IMR-90 (cell line): ENCODE data around the gene PPP1R1C. TPM values are rescaled to one million over a fixed set of nuclear protein-coding genes. Genes with fewer than 3 reads are reported as not detected.

ENCODE experiments used
- ATAC-seq: fragments of 200-7000 bp; cut with Tn5 transposase; 2 replicates; pipeline ENCODE4 v1.9.1; 2020; ENCODE audit warnings: low read depth, mild to moderate bottlenecking, moderate library complexity
- BruUV-seq: library from RNA; stranded (reverse); fragments of 400-500 nt; replicated peaks from 2 replicates; lab custom pipeline; 2021; lab: Mats Ljungman, UMichigan
- CTCF ChIA-PET: fragments of 300-600 bp; formaldehyde crosslinking; extraction: SDS; loops from one replicate; lab custom pipeline; 2021; ENCODE audit warnings: antibody characterized with exemption; lab: Yijun Ruan, JAX
- POLR2A ChIA-PET: fragments of 300-600 bp; sonication (Branson Sonifier 250); formaldehyde crosslinking; loops from one replicate; lab custom pipeline; 2022; ENCODE audit warnings: antibody characterized with exemption; ENCODE audit not compliant: unreplicated experiment; lab: Charles Lee
- DNase-seq: peaks from one replicate; pipeline ENCODE4 v3.0.0; 2013
- H2AFZ ChIP-seq: replicated peaks from 2 replicates; pipeline ENCODE3; 2013; ENCODE audit warnings: low read length, mild to moderate bottlenecking; ENCODE audit not compliant: poor library complexity
- H2AK5ac ChIP-seq: 2 replicates; pipeline ENCODE4 v1.6.1; 2013; ENCODE audit warnings: low read depth, low read length, inconsistent platforms
- H2AK9ac ChIP-seq: replicated peaks from 2 replicates; pipeline ENCODE3; 2013; ENCODE audit warnings: mild to moderate bottlenecking, low read depth, low read length, moderate library complexity; ENCODE audit not compliant: poor library complexity
- H2BK120ac ChIP-seq: 2 replicates; pipeline ENCODE4 v1.6.1; 2013; ENCODE audit warnings: low read depth, low read length, inconsistent platforms
- H2BK15ac ChIP-seq: 3 replicates; pipeline ENCODE4 v1.6.1; 2013; ENCODE audit warnings: low read depth, low read length, inconsistent platforms
- H2BK20ac ChIP-seq: 2 replicates; pipeline ENCODE4 v1.6.1; 2013; ENCODE audit warnings: low read depth, mild to moderate bottlenecking, inconsistent platforms, low read length, moderate library complexity
- H2BK5ac ChIP-seq: 2 replicates; pipeline ENCODE4 v1.6.1; 2013; ENCODE audit warnings: mild to moderate bottlenecking, low read depth, low read length, inconsistent platforms; ENCODE audit not compliant: poor library complexity, severe bottlenecking
- H3K14ac ChIP-seq: replicated peaks from 2 replicates; pipeline ENCODE4 v1.6.1; 2013; ENCODE audit warnings: low read depth, low read length, inconsistent platforms
- H3K18ac ChIP-seq: 2 replicates; pipeline ENCODE4 v1.6.1; 2013; ENCODE audit warnings: low read depth, low read length, control low read depth
- H3K23ac ChIP-seq: 2 replicates; pipeline ENCODE4 v1.6.1; 2013; ENCODE audit warnings: low read depth, low read length, inconsistent platforms
- H3K27ac ChIP-seq: 2 replicates; pipeline ENCODE4 v1.5.1; 2013; ENCODE audit warnings: mild to moderate bottlenecking, control low read depth, low read length; ENCODE audit not compliant: insufficient read depth
- H3K27me3 ChIP-seq: 2 replicates; pipeline ENCODE4 v1.6.1; 2013; ENCODE audit warnings: low read length; ENCODE audit not compliant: control insufficient read depth, insufficient read depth
- H3K36me3 ChIP-seq: 2 replicates; pipeline ENCODE4 v1.6.1; 2013; ENCODE audit warnings: low read length, mixed read lengths; ENCODE audit not compliant: control insufficient read depth, insufficient read depth
- H3K4ac ChIP-seq: 2 replicates; pipeline ENCODE4 v1.6.1; 2013; ENCODE audit warnings: low read depth, low read length, inconsistent platforms
- H3K4me1 ChIP-seq: 2 replicates; pipeline ENCODE4 v1.6.1; 2013; ENCODE audit warnings: low read length, mixed read lengths; ENCODE audit not compliant: control insufficient read depth, insufficient read depth
- H3K4me2 ChIP-seq: 2 replicates; pipeline ENCODE4 v1.6.1; 2013; ENCODE audit warnings: low read depth, mild to moderate bottlenecking, control low read depth, low read length, moderate library complexity
- H3K4me3 ChIP-seq: 2 replicates; pipeline ENCODE4 v1.5.1; 2013; ENCODE audit warnings: low read depth, mild to moderate bottlenecking, control low read depth, low read length, moderate library complexity; ENCODE audit not compliant: insufficient read depth
- H3K56ac ChIP-seq: 2 replicates; pipeline ENCODE4 v1.6.1; 2013; ENCODE audit warnings: low read length, inconsistent platforms; ENCODE audit not compliant: insufficient read depth; ENCODE audit errors: extremely low read depth
- H3K79me1 ChIP-seq, 2 experiments: 2 replicates each; pipeline ENCODE4 v1.6.1; 2013; ENCODE audit warnings: low read length in 2 of 2, inconsistent platforms in 1 of 2, low read depth in 1 of 2
- H3K9ac ChIP-seq: 2 replicates; pipeline ENCODE4 v1.6.1; 2013; ENCODE audit warnings: low read depth, low read length, control low read depth
- H3K9me1 ChIP-seq: 2 replicates; pipeline ENCODE4 v1.6.1; 2013; ENCODE audit warnings: low read length, inconsistent platforms; ENCODE audit not compliant: insufficient read depth
- H3K9me3 ChIP-seq: 2 replicates; pipeline ENCODE4 v1.6.1; 2013; ENCODE audit warnings: low read length; ENCODE audit not compliant: control insufficient read depth, insufficient read depth
- H4K20me1 ChIP-seq: 2 replicates; pipeline ENCODE4 v1.6.1; 2013; ENCODE audit warnings: low read length, inconsistent platforms; ENCODE audit not compliant: insufficient read depth
- H4K5ac ChIP-seq: 2 replicates; pipeline ENCODE4 v1.6.1; 2013; ENCODE audit warnings: mild to moderate bottlenecking, low read depth, low read length, control low read depth
- H4K8ac ChIP-seq, 2 experiments: 2 replicates each; pipeline ENCODE4 v1.6.1; 2013; ENCODE audit warnings: low read depth in 2 of 2, low read length in 2 of 2, control low read depth in 1 of 2, inconsistent platforms in 1 of 2
- H4K91ac ChIP-seq: 2 replicates; pipeline ENCODE4 v1.6.1; 2013; ENCODE audit warnings: low read depth, low read length, inconsistent platforms; ENCODE audit not compliant: insufficient read depth
- BHLHE40 ChIP-seq: fragments of 150-350 bp; IDR thresholded peaks from 2 replicates; pipeline ENCODE4 v1.6.1; 2016; ENCODE audit warnings: mild to moderate bottlenecking, low read depth, low read length
- CEBPB ChIP-seq: IDR thresholded peaks from 2 replicates; pipeline ENCODE4 v1.6.1; 2012; ENCODE audit warnings: low read depth, low read length, improper control_type of control experiment
- CHD1 ChIP-seq: IDR thresholded peaks from 2 replicates; pipeline ENCODE4 v1.6.1; 2012; ENCODE audit warnings: low read depth, low read length, improper control_type of control experiment
- FOS ChIP-seq: fragments of 150-350 bp; IDR thresholded peaks from 2 replicates; pipeline ENCODE4 v1.6.1; 2016; ENCODE audit warnings: low read depth, low read length
- MAFK ChIP-seq: IDR thresholded peaks from 2 replicates; pipeline ENCODE4 v1.6.1; 2012; ENCODE audit warnings: low read depth, low read length, improper control_type of control experiment
- MXI1 ChIP-seq: IDR thresholded peaks from 2 replicates; pipeline ENCODE4 v1.6.1; 2012; ENCODE audit warnings: low read depth, mild to moderate bottlenecking, low read length, moderate library complexity, borderline replicate concordance
- POLR2A ChIP-seq: IDR thresholded peaks from 2 replicates; pipeline ENCODE4 v1.6.1; 2012; ENCODE audit warnings: mild to moderate bottlenecking, low read depth, low read length
- RCOR1 ChIP-seq: IDR thresholded peaks from 2 replicates; pipeline ENCODE4 v1.6.1; 2012; ENCODE audit warnings: mild to moderate bottlenecking, low read length, improper control_type of control experiment; ENCODE audit not compliant: insufficient replicate concordance
- RFX5 ChIP-seq: IDR thresholded peaks from 2 replicates; pipeline ENCODE4 v1.8.0; 2012; ENCODE audit warnings: low read depth, mild to moderate bottlenecking, low read length, moderate library complexity
- SMC3 ChIP-seq: fragments of 150-350 bp; IDR thresholded peaks from 2 replicates; pipeline ENCODE4 v1.6.1; 2016; ENCODE audit warnings: low read depth, mild to moderate bottlenecking, antibody characterized with exemption, low read length, moderate library complexity
- USF2 ChIP-seq: fragments of 150-350 bp; IDR thresholded peaks from 2 replicates; pipeline ENCODE4 v1.6.1; 2017; ENCODE audit warnings: mild to moderate bottlenecking, antibody characterized with exemption, low read length, low read depth
- WGBS, 2 experiments: methylation state at CpG; one replicate each; pipeline versions ENCODE4 v1.1.5 to v1.1.7; 2013; ENCODE audit warnings: missing lambda C conversion rate in 2 of 2; ENCODE audit not compliant: insufficient read length in 1 of 2; ENCODE audit errors: extremely low coverage in 2 of 2; 5-methylcytosine and 5-hydroxymethylcytosine counted together
- dilution Hi-C: fragments of 300-500 bp; cut with HindIII; formaldehyde crosslinking; loops from one replicate; pipeline ENCODE4 v1.14.3; 2018; ENCODE audit warnings: low sequenced_read_pairs; ENCODE audit not compliant: unreplicated experiment
- in situ Hi-C: fragments of 300-500 bp; cut with MboI; formaldehyde crosslinking; loops from 3 replicates; pipeline ENCODE4 v1.14.3; 2019; ENCODE audit warnings: low sequenced_read_pairs, inconsistent platforms, mixed read lengths
- intact Hi-C: fragments of 100-400 bp; cut with micrococcal nuclease; formaldehyde crosslinking; loops from 2 replicates; pipeline ENCODE4 v1.10.0; 2022
- polyA plus RNA-seq, 3 experiments: library from polyadenylated mRNA; depleted of rRNA; stranded (reverse); fragments of >200 nt; gene quantifications; 2 replicates each; pipeline ENCODE4 v1.2.3, GENCODE V29; 2012; ENCODE audit warnings: low replicate concordance in 1 of 3
- total RNA-seq: library from RNA; depleted of rRNA; stranded (reverse); fragments of >200 nt; gene quantifications from 2 replicates; pipeline ENCODE4 v1.2.3, GENCODE V29; 2012

Gene PPP1R1C
- total and polyA plus RNA-seq, 2 of the 4 experiments (the other 2 are of a cell fraction), result 0.10 to 0.36 TPM

DNA sequence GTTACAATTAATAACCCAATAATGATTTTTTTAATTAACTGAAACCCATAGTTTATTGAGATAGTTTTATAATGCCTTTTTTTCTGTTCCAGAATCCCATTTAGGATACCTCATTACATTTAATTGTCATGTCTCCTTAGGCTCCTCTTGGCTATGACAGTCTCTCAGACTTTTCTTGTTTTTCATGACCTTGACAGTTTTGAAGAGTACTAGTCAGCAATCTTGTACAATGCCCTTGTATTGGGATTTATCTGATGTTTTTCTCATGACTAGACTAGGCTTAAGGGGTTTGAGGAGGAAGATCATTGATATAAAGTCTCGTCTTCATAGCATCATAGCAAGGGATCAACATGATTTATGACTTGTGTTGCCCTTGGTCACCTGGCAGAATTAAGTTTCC is 72.4 kb downstream of the PPP1R1C start:
- dilution Hi-C loops (no loop called here), in situ Hi-C loops (no loop called here), intact Hi-C loops (no loop called here)
- Histone ChIP-seq H4K8ac (no peak overlapping the region), H3K14ac (no peak overlapping the region), H3K27ac (no peak overlapping the region), H3K4me3 (no peak overlapping the region), H2AK5ac (no peak overlapping the region), H2BK20ac (no peak overlapping the region), H3K36me3 (no peaks in the 10 kb centered on the region), H3K4ac (no peak overlapping the region), H2BK15ac (no peak overlapping the region), H3K23ac (no peak overlapping the region), H3K9me1 (no peaks in the 10 kb centered on the region), H2AK9ac (no peak overlapping the region), H2BK120ac (no peak overlapping the region), H3K56ac (no peak overlapping the region), H3K27me3 (no peaks in the 10 kb centered on the region), H3K79me1 (no peaks in the 10 kb centered on the region), H2BK5ac (no peak overlapping the region), H3K4me1 (no peaks in the 10 kb centered on the region), H4K20me1 (no peaks in the 10 kb centered on the region), H4K5ac (no peak overlapping the region), H4K91ac (no peak overlapping the region), H3K4me2 (no peak overlapping the region), H2AFZ (no peak overlapping the region), H3K9ac (no peak overlapping the region), H3K18ac (no peak overlapping the region), H3K9me3 (no peaks in the 10 kb centered on the region)
- no CpG with 5 or more reads among the region's 1 CpG for WGBS, 2 experiments
- DNase-seq (no peak), ATAC-seq (no peak)
- CTCF ChIA-PET, result interaction anchor here (0.6 kb wide), 1 partner anchor 9 kb away, joined by 4 read pairs; no protein-coding TSS in a partner anchor
- POLR2A ChIA-PET, result no interaction called here
- no peak for TF ChIP-seq CEBPB
- no peak for TF ChIP-seq POLR2A
- no peak for TF ChIP-seq BHLHE40
- no peak for TF ChIP-seq RCOR1
- no peak for TF ChIP-seq CHD1
- TF ChIP-seq MXI1, result no peak
- TF ChIP-seq FOS, result no peak
- no peak for TF ChIP-seq SMC3
- no peak for TF ChIP-seq MAFK
- TF ChIP-seq USF2, result no peak
- TF ChIP-seq RFX5, result no peak
- no TSS peak for BruUV-seq
